GM12878 (cell line): ENCODE data around the gene SYT14. TPM values are rescaled to one million over a fixed set of nuclear protein-coding genes. Genes with fewer than 3 reads are reported as not detected.

ENCODE experiments used
- ATAC-seq: fragments of 200-7000 bp; cut with Tn5 transposase; 3 replicates; pipeline ENCODE4 v1.9.1; 2020; ENCODE audit warnings: mild to moderate bottlenecking, moderate library complexity
- BruUV-seq: library from RNA; stranded (reverse); fragments of 400-500 nt; replicated peaks from 2 replicates; lab custom pipeline; 2021; lab: Mats Ljungman, UMichigan
- CTCF ChIA-PET: fragments of 300-600 bp; sonication (Branson Sonifier 250); formaldehyde crosslinking; extraction: SDS; loops from one replicate; lab custom pipeline; 2021; ENCODE audit warnings: inconsistent platforms; lab: Yijun Ruan, JAX
- POLR2A ChIA-PET: fragments of 350-600 bp; formaldehyde crosslinking; extraction: SDS; loops from one replicate; lab custom pipeline; 2021; ENCODE audit warnings: inconsistent platforms; lab: Charles Lee
- RAD21 ChIA-PET: fragments of 300-600 bp; sonication (Branson Sonifier 250); formaldehyde crosslinking; loops from one replicate; lab custom pipeline; 2023; ENCODE audit warnings: antibody characterized with exemption; ENCODE audit not compliant: unreplicated experiment; lab: Charles Lee
- SMC1A ChIA-PET: fragments of 300-600 bp; sonication (Branson Sonifier 250); formaldehyde crosslinking; loops from one replicate; lab custom pipeline; 2023; ENCODE audit not compliant: unreplicated experiment, uncharacterized antibody; lab: Charles Lee
- DNase-seq: peaks from one replicate; pipeline ENCODE4 v3.0.0-alpha.2; 2011; ENCODE audit warnings: low read depth, low spot score
- FAIRE-seq: peaks from 3 replicates; lab custom pipeline; 2011; peaks lifted over from hg19 to GRCh38; lab: Jason Lieb, UNC
- H2AFZ ChIP-seq: 2 replicates; pipeline ENCODE4 v1.6.0; 2011; ENCODE audit warnings: low read depth, low read length, control low read depth; ENCODE audit not compliant: control insufficient read depth
- H3K27ac ChIP-seq: 2 replicates; pipeline ENCODE4 v1.5.1; 2011; ENCODE audit warnings: control low read depth; ENCODE audit not compliant: control insufficient read depth, insufficient read depth
- H3K27me3 ChIP-seq, 2 experiments: replicated peaks in 1 of 2; 2 replicates each; pipeline versions ENCODE4 v1.6.0 to v1.6.1; 2011; ENCODE audit warnings: low read length in 1 of 2; ENCODE audit not compliant: control insufficient read depth in 2 of 2, insufficient read depth in 2 of 2
- H3K36me3 ChIP-seq, 2 experiments: 2 replicates each; pipeline ENCODE4 v1.5.1; 2011; ENCODE audit warnings: low read length in 1 of 2; ENCODE audit not compliant: control insufficient read depth in 2 of 2, insufficient read depth in 2 of 2
- H3K4me1 ChIP-seq: 2 replicates; pipeline ENCODE4 v1.6.1; 2011; ENCODE audit warnings: mild to moderate bottlenecking, low read length, moderate library complexity, mixed read lengths; ENCODE audit not compliant: control insufficient read depth, insufficient read depth
- H3K4me2 ChIP-seq: 2 replicates; pipeline ENCODE4 v1.6.0; 2011; ENCODE audit warnings: control low read depth; ENCODE audit not compliant: control insufficient read depth, insufficient read depth
- H3K4me3 ChIP-seq: fragments of 200-600 bp; sonication (generic); 2 replicates; pipeline ENCODE4 v1.5.1; 2016
- H3K79me2 ChIP-seq: 2 replicates; pipeline ENCODE4 v1.6.0; 2011; ENCODE audit warnings: low read length; ENCODE audit not compliant: control insufficient read depth, insufficient read depth
- H3K9ac ChIP-seq: 2 replicates; pipeline ENCODE4 v1.8.0; 2011; ENCODE audit warnings: low read length, control low read depth, mixed read lengths; ENCODE audit not compliant: control insufficient read depth, insufficient read depth
- H3K9me3 ChIP-seq: replicated peaks from 3 replicates; pipeline ENCODE4 v1.5.1; 2011; ENCODE audit warnings: mild to moderate bottlenecking, low read length; ENCODE audit not compliant: control insufficient read depth, insufficient read depth
- H4K20me1 ChIP-seq: 2 replicates; pipeline ENCODE4 v1.6.0; 2011; ENCODE audit not compliant: control insufficient read depth, insufficient read depth
- CEBPB ChIP-seq, 2 experiments: fragments of 150-350 bp in 1 of 2; IDR thresholded peaks; 2 replicates each; pipeline ENCODE4 v1.6.1; 2012 to 2014; ENCODE audit warnings: low read depth in 2 of 2, low read length in 2 of 2, borderline replicate concordance in 1 of 2, inconsistent platforms in 1 of 2
- CUX1 ChIP-seq: IDR thresholded peaks from 2 replicates; pipeline ENCODE4 v1.6.1; 2012; ENCODE audit warnings: improper control_type of control experiment, low read depth, low read length; ENCODE audit not compliant: insufficient replicate concordance
- E2F8 ChIP-seq: fragments of 450-650 bp; IDR thresholded peaks from 2 replicates; pipeline ENCODE4 v1.6.1; 2018; ENCODE audit warnings: mild to moderate bottlenecking, low read depth, moderate library complexity; ENCODE audit not compliant: partially characterized antibody
- NFXL1 ChIP-seq: fragments of 450-650 bp; IDR thresholded peaks from 2 replicates; pipeline ENCODE4 v1.6.1; 2017; ENCODE audit warnings: antibody characterized with exemption, mild to moderate bottlenecking, borderline replicate concordance
- SMAD5 ChIP-seq: IDR thresholded peaks from 2 replicates; pipeline ENCODE4 v1.6.1; 2016; ENCODE audit warnings: antibody characterized with exemption, low read depth
- SUPT20H ChIP-seq: IDR thresholded peaks from 2 replicates; pipeline ENCODE4 v1.6.1; 2011; ENCODE audit warnings: low read depth, mild to moderate bottlenecking, low read length, moderate library complexity, borderline replicate concordance; ENCODE audit not compliant: control insufficient read depth
- in situ Hi-C: fragments of 300-500 bp; cut with MboI; formaldehyde crosslinking; loops from 9 replicates; pipeline ENCODE4 v1.14.3; 2018; ENCODE audit warnings: mixed read lengths
- intact Hi-C: fragments of 100-400 bp; cut with micrococcal nuclease; formaldehyde crosslinking; loops from one replicate; pipeline ENCODE4 v1.14.2; 2022; ENCODE audit not compliant: unreplicated experiment
- polyA plus RNA-seq, 11 experiments: library from polyadenylated mRNA; depleted of rRNA in 4 of 11; unstranded in 6 of 11; stranded (reverse) in 5 of 11; fragments of >200 nt; fragmentation: Nextera tagmentation in 4 of 11; fragmentation: Illumina TruSeq in 1 of 11; extraction: Ambion mirVana in 4 of 11; extraction: Trizol in 1 of 11; gene quantifications; 1 replicate in 1 of 11; 2 replicates in 10 of 11; pipeline versions ENCODE4 v1.2.1 to v1.2.3, GENCODE V29; 2011 to 2016; ENCODE audit warnings: inconsistent platforms in 2 of 11, missing spikeins in 2 of 11, low read depth in 1 of 11
- total RNA-seq, 4 experiments: library from RNA; depleted of rRNA in 3 of 4; stranded (reverse); fragments of >200 nt in 3 of 4; fragmentation: Illumina TruSeq in 1 of 4; extraction: Trizol in 1 of 4; gene quantifications; 2 replicates each; pipeline versions ENCODE4 v1.2.1 to v1.2.3, GENCODE V29; 2013 to 2021
- TF ChIP-seq, protein P1 (sequence below): fragments of 450-650 bp; IDR thresholded peaks from 2 replicates; pipeline ENCODE4 v1.6.1; 2017; ENCODE audit warnings: mild to moderate bottlenecking, moderate library complexity

The SYT14 gene
- total and polyA plus RNA-seq, 10 of the 15 experiments (the other 5 are each of a cell fraction or from before 2014, with no cell fraction given) = under 0.01 TPM; not detected in 9

DNA sequence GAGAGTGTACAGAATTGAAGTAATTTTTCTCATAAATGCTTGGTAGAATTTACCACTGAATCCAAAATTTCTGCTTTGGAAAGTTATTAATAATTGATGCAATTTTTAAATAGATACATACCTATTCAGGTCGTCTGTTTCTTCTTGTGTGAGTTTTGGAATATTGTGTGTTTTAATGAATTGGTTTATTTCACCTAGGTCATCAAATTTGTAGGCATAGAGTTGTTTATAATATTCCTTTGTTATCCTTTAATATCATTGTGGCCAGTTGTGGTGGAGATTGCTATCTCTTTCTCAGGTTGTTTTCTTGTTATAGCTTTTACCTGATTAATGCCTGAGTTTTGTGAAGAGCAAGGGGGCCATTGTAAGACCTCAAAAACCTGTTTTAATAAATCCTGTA is 93.5 kb downstream of the SYT14 start (continued):
- TF ChIP-seq SUPT20H (no peak), CUX1 (no peak), CEBPB (IDR thresholded peaks at IDR 0.05; ENCODE audit: borderline replicate concordance in 1 of 2, low read depth in 2 of 2, low read length in 2 of 2) (no peak), SMAD5 (no peak)

DNA sequence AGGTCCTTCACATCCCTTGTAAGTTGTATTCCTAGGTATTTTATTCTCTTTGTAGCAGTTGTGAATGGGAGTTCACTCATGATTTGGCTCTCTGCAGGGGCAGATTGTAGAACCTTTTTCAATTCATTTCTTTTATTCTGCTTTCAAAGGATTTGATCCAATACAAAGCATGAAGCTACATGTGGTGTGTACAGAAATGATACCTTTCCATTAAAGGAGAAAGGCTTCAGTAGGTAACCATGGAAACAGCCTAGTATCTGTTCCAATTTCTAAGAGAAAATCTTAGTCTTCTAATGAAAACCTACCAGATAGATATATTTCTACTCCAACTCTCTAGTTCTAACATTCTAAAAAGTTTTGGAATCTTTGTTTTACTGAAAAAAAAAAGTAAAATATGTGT is 105.0 kb downstream of the SYT14 start:
- intact Hi-C loops (no loop called here), in situ Hi-C loops (no loop called here)
- ATAC-seq (no peak), DNase-seq (no peak), FAIRE-seq (no peak)
- Histone ChIP-seq H3K27ac (no peak overlapping the region), H3K36me3 (no peaks in the 10 kb centered on the region), H3K9me3 (no peaks in the 10 kb centered on the region), H3K27me3 (no peaks in the 10 kb centered on the region), H4K20me1 (no peaks in the 10 kb centered on the region), H3K4me1 (no peaks in the 10 kb centered on the region), H3K9ac (no peak overlapping the region), H3K4me3 (no peak overlapping the region), H3K4me2 (no peak overlapping the region), H3K79me2 (no peaks in the 10 kb centered on the region), H2AFZ (no peak overlapping the region)
- SMC1A ChIA-PET = interaction anchor here (1.0 kb wide), 1 partner anchor 15 kb away, joined by 4 read pairs; no protein-coding TSS in a partner anchor
- no TSS peak for BruUV-seq
- CTCF ChIA-PET = no interaction called here
- RAD21 ChIA-PET = no interaction called here
- TF ChIP-seq NFXL1 (no peak), E2F8 (no peak)
- TF ChIP-seq, protein P1, sequence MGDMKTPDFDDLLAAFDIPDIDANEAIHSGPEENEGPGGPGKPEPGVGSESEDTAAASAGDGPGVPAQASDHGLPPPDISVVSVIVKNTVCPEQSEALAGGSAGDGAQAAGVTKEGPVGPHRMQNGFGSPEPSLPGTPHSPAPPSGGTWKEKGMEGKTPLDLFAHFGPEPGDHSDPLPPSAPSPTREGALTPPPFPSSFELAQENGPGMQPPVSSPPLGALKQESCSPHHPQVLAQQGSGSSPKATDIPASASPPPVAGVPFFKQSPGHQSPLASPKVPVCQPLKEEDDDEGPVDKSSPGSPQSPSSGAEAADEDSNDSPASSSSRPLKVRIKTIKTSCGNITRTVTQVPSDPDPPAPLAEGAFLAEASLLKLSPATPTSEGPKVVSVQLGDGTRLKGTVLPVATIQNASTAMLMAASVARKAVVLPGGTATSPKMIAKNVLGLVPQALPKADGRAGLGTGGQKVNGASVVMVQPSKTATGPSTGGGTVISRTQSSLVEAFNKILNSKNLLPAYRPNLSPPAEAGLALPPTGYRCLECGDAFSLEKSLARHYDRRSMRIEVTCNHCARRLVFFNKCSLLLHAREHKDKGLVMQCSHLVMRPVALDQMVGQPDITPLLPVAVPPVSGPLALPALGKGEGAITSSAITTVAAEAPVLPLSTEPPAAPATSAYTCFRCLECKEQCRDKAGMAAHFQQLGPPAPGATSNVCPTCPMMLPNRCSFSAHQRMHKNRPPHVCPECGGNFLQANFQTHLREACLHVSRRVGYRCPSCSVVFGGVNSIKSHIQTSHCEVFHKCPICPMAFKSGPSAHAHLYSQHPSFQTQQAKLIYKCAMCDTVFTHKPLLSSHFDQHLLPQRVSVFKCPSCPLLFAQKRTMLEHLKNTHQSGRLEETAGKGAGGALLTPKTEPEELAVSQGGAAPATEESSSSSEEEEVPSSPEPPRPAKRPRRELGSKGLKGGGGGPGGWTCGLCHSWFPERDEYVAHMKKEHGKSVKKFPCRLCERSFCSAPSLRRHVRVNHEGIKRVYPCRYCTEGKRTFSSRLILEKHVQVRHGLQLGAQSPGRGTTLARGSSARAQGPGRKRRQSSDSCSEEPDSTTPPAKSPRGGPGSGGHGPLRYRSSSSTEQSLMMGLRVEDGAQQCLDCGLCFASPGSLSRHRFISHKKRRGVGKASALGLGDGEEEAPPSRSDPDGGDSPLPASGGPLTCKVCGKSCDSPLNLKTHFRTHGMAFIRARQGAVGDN = no peak
- POLR2A ChIA-PET = no interaction called here
